Measurements from ENCODE around the gene CRTAC1. TPM values are rescaled to one million over a fixed set of nuclear protein-coding genes. Genes with fewer than 3 reads are reported as not detected.
"Not testable (repeated sequence)": the region's sequence is repeated elsewhere in the genome, so short reads cannot be mapped to it uniquely, and the experiment has no call there.

The CRTAC1 gene
- total RNA-seq, 1 experiment from 2014 or later = not detected

- peak; percentile 93 for DNase-seq (ENCODE audit: low spot score)
Measured at GRCh38 chr10:97869091-97870042, 161.1 kb downstream of the CRTAC1 start.

GRCh38 chr10:97868134-97868685 lies 162.2 kb downstream of the CRTAC1 start:
- no peak for DNase-seq (ENCODE audit: low spot score)

- no peak for DNase-seq (ENCODE audit: low spot score)
Measured at GRCh38 chr10:97867220-97867800, 163.1 kb downstream of the CRTAC1 start.

GRCh38 chr10:97866524-97867219 lies 163.7 kb downstream of the CRTAC1 start:
- DNase-seq (ENCODE audit: low spot score) = no peak

GRCh38 chr10:97865488-97865887 lies 164.9 kb downstream of the CRTAC1 start:
- peak; percentile 85 for DNase-seq (ENCODE audit: low spot score)

- no peak for DNase-seq (ENCODE audit: low spot score)
Measured at GRCh38 chr10:97863808-97864207, 166.6 kb downstream of the CRTAC1 start.

- DNase-seq (ENCODE audit: low spot score) = peak; percentile 57
Measured at GRCh38 chr10:97861924-97862323, 168.5 kb downstream of the CRTAC1 start.

GRCh38 chr10:97861097-97861750 lies 169.2 kb downstream of the CRTAC1 start:
- peak; percentile 97 for DNase-seq (ENCODE audit: low spot score)

- peak; percentile 62 for DNase-seq (ENCODE audit: low spot score)
Measured at GRCh38 chr10:97858001-97858439, 172.4 kb downstream of the CRTAC1 start.

- DNase-seq (ENCODE audit: low spot score) = no peak
Measured at GRCh38 chr10:97854743-97855142, 175.7 kb downstream of the CRTAC1 start.

GRCh38 chr10:97852840-97853405 lies 177.5 kb downstream of the CRTAC1 start:
- peak; percentile 45 for DNase-seq (ENCODE audit: low spot score)

GRCh38 chr10:97852277-97852676 lies 178.1 kb downstream of the CRTAC1 start:
- no peak for DNase-seq (ENCODE audit: low spot score)

GRCh38 chr10:97851341-97852001 lies 178.9 kb downstream of the CRTAC1 start:
- no peak for DNase-seq (ENCODE audit: low spot score)

- DNase-seq (ENCODE audit: low spot score) = no peak
Measured at GRCh38 chr10:97850446-97850845, 180.0 kb downstream of the CRTAC1 start.

- no peak for DNase-seq (ENCODE audit: low spot score)
Measured at GRCh38 chr10:97849687-97850402, 180.6 kb downstream of the CRTAC1 start, which contains the start of gene GOLGA7B. TSS of gene GOLGA7B (plus strand) at chr10:97849843. CDS start at chr10:97850304, 461 bp downstream.

- DNase-seq (ENCODE audit: low spot score) = no peak
Measured at GRCh38 chr10:97849103-97849686, 181.2 kb downstream of the CRTAC1 start.

- DNase-seq (ENCODE audit: low spot score) = no peak
Measured at GRCh38 chr10:97844678-97845077, 185.7 kb downstream of the CRTAC1 start.

- DNase-seq (ENCODE audit: low spot score) = not testable (repeated sequence)
Measured at GRCh38 chr10:97843972-97844371, 186.4 kb downstream of the CRTAC1 start.

GRCh38 chr10:97843281-97843671 lies 187.1 kb downstream of the CRTAC1 start:
- no peak for DNase-seq (ENCODE audit: low spot score)

Data from A172 (cell line).